PC-3 (cell line): ENCODE results near the gene LMOD3. TPM values are rescaled to one million over a fixed set of nuclear protein-coding genes. Genes with fewer than 3 reads are reported as not detected.

Experiments
- ATAC-seq: fragments of 200-7000 bp; cut with Tn5 transposase; 2 replicates; pipeline ENCODE4 v1.9.1; 2020; ENCODE audit warnings: mild to moderate bottlenecking, moderate library complexity
- BruUV-seq: library from RNA; stranded (reverse); fragments of 400-500 nt; replicated peaks from 2 replicates; lab custom pipeline; 2021; lab: Mats Ljungman, UMichigan
- CTCF ChIA-PET: fragments of 300-600 bp; sonication (Branson Sonifier 250); formaldehyde crosslinking; loops from one replicate; lab custom pipeline; 2022; ENCODE audit warnings: antibody characterized with exemption; lab: Charles Lee
- POLR2A ChIA-PET: fragments of 300-600 bp; sonication (Branson Sonifier 250); formaldehyde crosslinking; loops from one replicate; lab custom pipeline; 2022; ENCODE audit warnings: antibody characterized with exemption; ENCODE audit not compliant: unreplicated experiment; lab: Charles Lee
- DNase-seq: peaks from one replicate; pipeline ENCODE4 v3.0.0-alpha.2; 2015
- H2AFZ ChIP-seq: fragments of 300-600 bp; sonication (generic); 2 replicates; pipeline ENCODE4 v1.6.0; 2016; ENCODE audit warnings: antibody characterized with exemption, low read length
- H3F3A ChIP-seq: fragments of 300-600 bp; sonication (generic); one replicate; pipeline ENCODE4 v1.6.0; 2017; ENCODE audit warnings: antibody characterized with exemption, low read length, control low read depth, mild to moderate bottlenecking; ENCODE audit not compliant: unreplicated experiment
- H3K27ac ChIP-seq: fragments of 300-600 bp; sonication (generic); 2 replicates; pipeline ENCODE4 v1.5.1; 2016; ENCODE audit warnings: mild to moderate bottlenecking, low read length
- H3K27me3 ChIP-seq: fragments of 300-600 bp; sonication (generic); 2 replicates; pipeline ENCODE4 v1.6.1; 2016; ENCODE audit warnings: low read length, mixed read lengths
- H3K36me3 ChIP-seq: fragments of 300-600 bp; sonication (generic); 2 replicates; pipeline ENCODE4 v1.6.1; 2016; ENCODE audit warnings: low read depth, mixed run types, low read length, mixed read lengths
- H3K4me1 ChIP-seq: fragments of 300-600 bp; sonication (generic); 2 replicates; pipeline ENCODE4 v1.5.1; 2016; ENCODE audit warnings: low read length; ENCODE audit not compliant: insufficient read depth
- H3K4me2 ChIP-seq: fragments of 300-600 bp; sonication (generic); 2 replicates; pipeline ENCODE4 v1.6.0; 2016; ENCODE audit warnings: low read length
- H3K4me3 ChIP-seq: fragments of 300-600 bp; sonication (generic); 2 replicates; pipeline ENCODE4 v1.5.1; 2016; ENCODE audit warnings: mild to moderate bottlenecking, low read length, mixed read lengths
- H3K79me2 ChIP-seq: fragments of 300-600 bp; sonication (generic); 2 replicates; pipeline ENCODE4 v1.6.1; 2017; ENCODE audit warnings: low read length, mixed read lengths
- H3K9ac ChIP-seq: fragments of 300-600 bp; sonication (generic); 2 replicates; pipeline ENCODE4 v1.6.0; 2016; ENCODE audit warnings: mild to moderate bottlenecking, low read length
- H3K9me2 ChIP-seq: fragments of 300-600 bp; sonication (generic); replicated peaks from 2 replicates; pipeline ENCODE4 v1.6.1; 2016; ENCODE audit warnings: mixed run types, low read length, mixed read lengths
- H3K9me3 ChIP-seq: fragments of 300-600 bp; sonication (generic); 2 replicates; pipeline ENCODE4 v1.6.1; 2016; ENCODE audit warnings: low read length, mixed read lengths
- H4K20me1 ChIP-seq: fragments of 300-600 bp; sonication (generic); 2 replicates; pipeline ENCODE4 v1.6.1; 2016; ENCODE audit warnings: low read length, mixed read lengths
- CTCF ChIP-seq: fragments of 300-600 bp; sonication (generic); conservative IDR thresholded peaks from 2 replicates; pipeline ENCODE4 v1.5.1; 2017; ENCODE audit warnings: antibody characterized with exemption, low read depth, mild to moderate bottlenecking, low read length
- EZH2 ChIP-seq: fragments of 300-600 bp; sonication (generic); IDR thresholded peaks from one replicate; pipeline ENCODE4 v1.6.1; 2017; ENCODE audit warnings: antibody characterized with exemption, mild to moderate bottlenecking, low read length; ENCODE audit not compliant: unreplicated experiment
- EZH2phosphoT487 ChIP-seq: fragments of 300-600 bp; sonication (generic); IDR thresholded peaks from 2 replicates; pipeline ENCODE4 v1.6.1; 2018; ENCODE audit warnings: mild to moderate bottlenecking, antibody characterized with exemption, low read length, borderline replicate concordance
- intact Hi-C: fragments of 100-400 bp; cut with micrococcal nuclease; formaldehyde crosslinking; loops from 2 replicates; pipeline ENCODE4 v1.9.0; 2023
- total RNA-seq: library from RNA; depleted of rRNA; stranded (reverse); fragments of >200 nt; gene quantifications from 2 replicates; pipeline ENCODE4 v1.2.3, GENCODE V29; 2014; rRNA removed

Gene LMOD3
- total RNA-seq, 1 experiment from 2014 or later, result not detected

GRCh38 chr3:69058947-69059224 lies 63.5 kb downstream of the LMOD3 start:
- Histone ChIP-seq H3K27ac (no peak overlapping the region), H3K4me2 (no peak overlapping the region), H3K4me1 (no peaks in the 10 kb centered on the region), H3K9ac (no peak overlapping the region), H3K9me3 (no peaks in the 10 kb centered on the region), H3K36me3 (peaks cover 3% of the 10 kb centered on the region; the same call in 1 of the 2 replicates), H2AFZ (no peak overlapping the region), H3K9me2 (no peaks in the 10 kb centered on the region), H3K27me3 (no peaks in the 10 kb centered on the region), H4K20me1 (no peaks in the 10 kb centered on the region), H3K79me2 (no peaks in the 10 kb centered on the region), H3F3A (no peaks in the 10 kb centered on the region), H3K4me3 (no peak overlapping the region)
- intact Hi-C loops, result no loop called here
- BruUV-seq, result no TSS peak
- TF ChIP-seq EZH2phosphoT487, result no peak
- no peak for TF ChIP-seq EZH2
- ATAC-seq, result no peak
- ChIA-PET CTCF (no interaction called here), POLR2A (no interaction called here)
- DNase-seq, result no peak

GRCh38 chr3:69058180-69058946 lies 64.0 kb downstream of the LMOD3 start:
- CTCF ChIA-PET, result no interaction called here
- BruUV-seq, result no TSS peak
- peaks cover 3% of the 10 kb centered on the region; the same call in 1 of the 2 replicates for H3K36me3 ChIP-seq
- POLR2A ChIA-PET, result no interaction called here
- no peak overlapping the region for H3K4me3 ChIP-seq
- H2AFZ ChIP-seq, result no peak overlapping the region
- TF ChIP-seq EZH2phosphoT487, result no peak
- no peak for TF ChIP-seq EZH2
- TF ChIP-seq CTCF, result no peak
- no peaks in the 10 kb centered on the region for H3F3A ChIP-seq
- H3K4me2 ChIP-seq, result no peak overlapping the region
- H3K27me3 ChIP-seq, result no peaks in the 10 kb centered on the region
- H3K79me2 ChIP-seq, result no peaks in the 10 kb centered on the region
- H3K27ac ChIP-seq, result no peak overlapping the region
- DNase-seq (no peak), ATAC-seq (no peak)
- intact Hi-C loops, result no loop called here
- no peaks in the 10 kb centered on the region for H3K9me3 ChIP-seq
- H3K9ac ChIP-seq, result no peak overlapping the region
- no peaks in the 10 kb centered on the region for H4K20me1 ChIP-seq
- no peaks in the 10 kb centered on the region for H3K9me2 ChIP-seq
- H3K4me1 ChIP-seq, result no peaks in the 10 kb centered on the region

Other genes starting within 250 kb of the LMOD3 start
- not detected in 2 replicates for gene TAFA4, start 190.0 kb downstream of the LMOD3 start, total RNA-seq
- gene EOGT, start 108.9 kb downstream of the LMOD3 start, total RNA-seq, result 5.2 and 8.3 TPM in 2 replicates
- 6.4 and 7.2 TPM in 2 replicates for gene TMF1, start 70.3 kb downstream of the LMOD3 start, total RNA-seq
- 27.5 and 40.2 TPM in 2 replicates for gene UBA3, start 42.2 kb downstream of the LMOD3 start, total RNA-seq
- gene ARL6IP5, start 37.7 kb downstream of the LMOD3 start, total RNA-seq, result 18.8 and 25.4 TPM in 2 replicates